Effector memory CD8-positive, alpha-beta T cell (primary cell): ENCODE data around the gene PBX3.

Experiments
- ATAC-seq: fragments of 150-1000 bp; cut with Tn5 transposase; replicated peaks from 2 replicates; pipeline ENCODE4 v1.10.0; 2021; ENCODE audit warnings: mild to moderate bottlenecking, moderate library complexity
- DNase-seq, 3 experiments: peaks; one replicate each; pipeline ENCODE4 v3.0.0; 2021
- H3K27ac Mint-ChIP-seq, 2 donors: one replicate each; pipeline ENCODE4 v1.8.0; 2022; ENCODE audit warnings: mild to moderate bottlenecking in 2 of 2, mixed read lengths in 2 of 2, moderate library complexity in 2 of 2
- H3K27me3 Mint-ChIP-seq, 2 donors: one replicate each; pipeline ENCODE4 v1.8.0; 2022; ENCODE audit warnings: mixed read lengths in 2 of 2
- H3K36me3 Mint-ChIP-seq: one replicate; pipeline ENCODE4 v1.8.0; 2022; ENCODE audit warnings: mild to moderate bottlenecking, moderate library complexity, mixed read lengths; ENCODE audit not compliant: insufficient read depth
- H3K4me1 Mint-ChIP-seq, 2 donors: one replicate each; pipeline ENCODE4 v1.8.0; 2022; ENCODE audit warnings: low read depth in 2 of 2, mixed read lengths in 2 of 2
- H3K4me3 Mint-ChIP-seq, 2 donors: one replicate each; pipeline ENCODE4 v1.8.0; 2022; ENCODE audit warnings: mild to moderate bottlenecking in 2 of 2, mixed read lengths in 2 of 2, moderate library complexity in 2 of 2
- H3K9me3 Mint-ChIP-seq, 2 donors: one replicate each; pipeline ENCODE4 v1.8.0; 2022; ENCODE audit warnings: mixed read lengths in 2 of 2

PBX3 gene

DNA sequence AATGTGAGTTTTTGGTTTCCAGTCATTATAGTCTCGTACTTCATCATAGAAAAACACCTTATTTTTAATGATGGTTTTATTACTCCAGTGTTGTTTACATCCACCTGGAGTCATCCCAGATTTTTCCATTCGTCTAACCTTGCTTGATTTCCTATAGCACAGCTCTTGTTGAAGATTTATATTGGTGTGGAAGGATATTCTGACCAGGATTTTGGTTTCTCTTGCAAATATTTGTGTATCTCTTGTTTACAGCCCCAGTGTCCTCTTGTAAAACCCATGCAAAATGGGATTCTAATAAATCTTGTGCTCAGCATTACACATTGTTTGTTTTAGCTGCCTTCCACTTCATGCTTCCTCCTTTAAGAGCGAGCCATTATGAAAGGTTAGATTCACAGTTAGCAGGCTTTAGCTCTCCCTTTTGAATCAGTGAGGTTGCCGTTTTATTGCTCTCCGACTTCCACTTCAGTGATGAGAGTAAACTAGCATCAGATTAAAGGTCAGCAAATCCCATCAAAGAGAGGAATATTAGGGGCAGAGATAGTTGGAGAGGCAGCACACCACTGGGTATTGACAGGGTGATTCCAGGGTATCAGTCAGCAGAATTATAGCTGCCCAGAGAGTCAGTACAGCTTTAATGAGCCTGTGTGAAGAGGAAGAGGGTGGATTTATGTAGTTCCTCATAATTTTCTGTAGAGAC lies 157.1 kb downstream of the PBX3 start:
- H3K27ac Mint-ChIP-seq = no peak overlapping the region
- ATAC-seq = no peak
- H3K9me3 Mint-ChIP-seq = no peaks in the 10 kb centered on the region
- DNase-seq = no peak
- H3K36me3 Mint-ChIP-seq = no peaks in the 10 kb centered on the region
- no peak overlapping the region for H3K4me3 Mint-ChIP-seq
- H3K27me3 Mint-ChIP-seq = no peaks in the 10 kb centered on the region
- peaks cover 0 to 4% of the 10 kb centered on the region in 2 donors for H3K4me1 Mint-ChIP-seq

DNA sequence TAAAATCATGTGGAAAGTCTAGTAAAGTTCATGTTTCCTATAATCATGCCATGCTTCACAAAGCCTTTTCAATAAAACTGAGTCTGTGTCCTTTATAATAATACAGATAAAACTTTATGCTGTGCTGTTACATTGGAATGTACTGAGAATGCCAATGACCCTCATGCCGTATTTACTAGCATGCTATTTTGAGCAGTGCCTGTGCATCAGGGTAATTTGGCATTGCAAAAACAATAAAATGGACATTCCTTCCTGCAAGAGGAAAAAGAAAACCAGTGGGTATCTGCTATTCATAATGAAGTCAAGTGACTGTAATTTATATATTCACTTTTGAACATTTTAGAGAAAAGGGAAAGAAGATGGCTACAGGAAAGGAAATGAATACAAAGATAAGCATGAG lies 159.0 kb downstream of the PBX3 start:
- Mint-ChIP-seq H3K36me3 (no peaks in the 10 kb centered on the region), H3K4me1 (peaks cover 0 to 4% of the 10 kb centered on the region in 2 donors), H3K9me3 (no peaks in the 10 kb centered on the region), H3K27ac (no peak overlapping the region), H3K4me3 (no peak overlapping the region), H3K27me3 (no peaks in the 10 kb centered on the region)
- ATAC-seq (no peak), DNase-seq (no peak)

DNA sequence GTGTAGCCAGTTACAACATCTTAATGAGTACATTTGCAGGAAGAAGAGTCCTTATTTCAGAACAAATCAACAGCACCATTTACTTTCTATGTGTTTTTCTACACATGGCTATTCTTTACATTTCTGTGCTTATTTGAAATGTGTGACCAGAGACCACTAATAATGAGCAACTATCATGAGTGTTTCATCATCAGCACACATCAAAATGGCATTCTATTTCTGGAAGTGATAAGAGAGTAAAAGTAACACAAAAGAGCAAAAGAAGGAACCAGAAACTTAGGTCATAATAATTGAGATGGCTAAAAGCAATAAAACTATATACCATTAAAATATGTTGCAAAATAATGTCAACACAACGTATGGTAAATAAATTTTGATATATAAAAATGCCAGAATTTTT lies 159.7 kb downstream of the PBX3 start:
- DNase-seq = no peak
- no peak overlapping the region for H3K4me3 Mint-ChIP-seq
- H3K27me3 Mint-ChIP-seq = no peaks in the 10 kb centered on the region
- H3K27ac Mint-ChIP-seq = no peak overlapping the region
- no peak for ATAC-seq
- H3K9me3 Mint-ChIP-seq = no peaks in the 10 kb centered on the region
- H3K36me3 Mint-ChIP-seq = no peaks in the 10 kb centered on the region
- H3K4me1 Mint-ChIP-seq = peaks cover 0 to 4% of the 10 kb centered on the region in 2 donors

DNA sequence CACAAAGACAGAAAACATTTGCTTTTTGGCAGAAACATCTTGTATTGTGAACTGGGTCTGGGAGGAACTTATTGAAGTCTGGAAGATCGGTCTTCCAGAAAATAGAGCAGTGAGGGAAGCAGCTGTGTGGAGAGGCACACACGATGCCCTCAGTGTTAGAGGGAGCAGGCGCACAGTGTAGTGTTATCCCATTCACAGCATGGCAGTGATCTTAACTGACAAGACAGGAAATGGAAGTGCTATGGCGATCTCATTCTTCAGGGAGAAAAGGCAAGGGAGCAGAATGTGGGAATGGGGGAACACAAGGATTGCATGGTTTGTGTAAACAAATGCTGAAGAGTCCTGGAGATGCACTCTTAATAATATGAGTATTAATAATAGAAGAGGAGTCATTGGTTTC lies 161.0 kb downstream of the PBX3 start:
- H3K4me1 Mint-ChIP-seq = peaks cover 0 to 4% of the 10 kb centered on the region in 2 donors
- H3K27me3 Mint-ChIP-seq = no peaks in the 10 kb centered on the region
- ATAC-seq = no peak
- H3K4me3 Mint-ChIP-seq = no peak overlapping the region
- H3K36me3 Mint-ChIP-seq = no peaks in the 10 kb centered on the region
- no peak for DNase-seq
- H3K27ac Mint-ChIP-seq = no peak overlapping the region
- H3K9me3 Mint-ChIP-seq = no peaks in the 10 kb centered on the region

DNA sequence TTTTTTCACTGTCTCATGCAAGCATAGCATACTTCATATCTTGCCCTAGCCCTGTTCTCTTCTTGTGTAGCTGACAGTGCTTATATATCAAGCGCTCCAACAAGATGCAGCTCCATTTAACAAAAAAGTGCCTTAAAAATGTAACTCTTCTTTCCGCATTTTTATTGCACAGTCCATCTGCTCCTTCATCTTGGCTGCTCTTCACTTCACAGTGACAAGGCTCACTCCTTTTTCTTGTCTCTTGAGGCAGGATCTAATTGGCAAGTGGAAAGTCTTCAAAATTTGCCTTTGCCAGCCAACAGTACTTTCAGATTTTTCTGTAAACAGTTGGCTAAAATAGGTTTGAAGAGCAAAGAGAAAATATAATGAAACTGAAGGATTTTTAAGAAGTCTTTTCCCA lies 161.8 kb downstream of the PBX3 start:
- no peaks in the 10 kb centered on the region for H3K27me3 Mint-ChIP-seq
- H3K4me1 Mint-ChIP-seq = peaks cover 0 to 4% of the 10 kb centered on the region in 2 donors
- DNase-seq (no peak), ATAC-seq (no peak)
- no peak overlapping the region for H3K27ac Mint-ChIP-seq
- H3K4me3 Mint-ChIP-seq = no peak overlapping the region
- no peaks in the 10 kb centered on the region for H3K36me3 Mint-ChIP-seq
- H3K9me3 Mint-ChIP-seq = no peaks in the 10 kb centered on the region

DNA sequence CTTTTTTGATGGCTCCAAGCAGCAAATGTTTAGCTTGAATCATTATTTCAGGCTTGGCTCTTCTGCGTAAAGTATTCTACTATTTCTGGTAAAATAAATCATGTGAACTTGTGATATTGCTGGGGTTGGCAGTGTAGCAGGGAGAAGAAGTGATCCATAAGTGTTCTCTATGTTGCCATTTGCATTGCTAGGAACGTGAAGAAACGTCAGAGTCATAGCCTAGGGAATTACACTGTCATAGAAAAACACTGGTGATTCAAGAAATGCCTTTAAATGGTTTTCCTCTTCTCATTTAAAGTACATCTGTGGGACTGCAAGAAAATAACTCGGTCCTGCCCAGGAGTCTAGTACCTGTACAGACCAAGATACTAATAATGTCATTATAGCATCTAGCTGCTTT lies 162.3 kb downstream of the PBX3 start:
- H3K27me3 Mint-ChIP-seq = no peaks in the 10 kb centered on the region
- no peak overlapping the region for H3K4me3 Mint-ChIP-seq
- H3K36me3 Mint-ChIP-seq = no peaks in the 10 kb centered on the region
- peaks cover 0 to 4% of the 10 kb centered on the region in 2 donors for H3K4me1 Mint-ChIP-seq
- H3K27ac Mint-ChIP-seq = no peak overlapping the region
- no peak for DNase-seq
- no peak for ATAC-seq
- H3K9me3 Mint-ChIP-seq = no peaks in the 10 kb centered on the region

DNA sequence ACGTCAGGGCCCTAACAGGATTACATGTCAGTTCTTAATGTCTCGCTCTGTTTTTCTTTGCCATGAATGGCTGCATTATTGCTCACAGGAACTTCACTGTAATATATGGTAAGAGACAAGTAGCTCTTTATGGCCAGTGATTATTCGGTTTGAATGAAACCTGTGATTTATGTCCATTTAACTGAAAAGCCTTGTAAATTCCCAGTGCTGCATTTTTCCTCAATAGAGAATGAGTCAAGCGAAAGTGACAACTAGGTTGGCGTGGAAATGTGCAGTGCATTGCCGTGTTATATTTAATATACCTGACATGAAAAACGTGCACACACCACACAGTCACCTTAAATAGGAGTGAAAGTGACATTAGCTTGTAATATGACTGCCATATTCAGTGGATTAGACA lies 163.1 kb downstream of the PBX3 start:
- Mint-ChIP-seq H3K4me1 (peaks cover 0 to 2% of the 10 kb centered on the region in 2 donors), H3K36me3 (no peaks in the 10 kb centered on the region), H3K27me3 (no peaks in the 10 kb centered on the region), H3K9me3 (no peaks in the 10 kb centered on the region), H3K4me3 (no peak overlapping the region), H3K27ac (no peak overlapping the region)
- ATAC-seq = no peak
- no peak for DNase-seq

DNA sequence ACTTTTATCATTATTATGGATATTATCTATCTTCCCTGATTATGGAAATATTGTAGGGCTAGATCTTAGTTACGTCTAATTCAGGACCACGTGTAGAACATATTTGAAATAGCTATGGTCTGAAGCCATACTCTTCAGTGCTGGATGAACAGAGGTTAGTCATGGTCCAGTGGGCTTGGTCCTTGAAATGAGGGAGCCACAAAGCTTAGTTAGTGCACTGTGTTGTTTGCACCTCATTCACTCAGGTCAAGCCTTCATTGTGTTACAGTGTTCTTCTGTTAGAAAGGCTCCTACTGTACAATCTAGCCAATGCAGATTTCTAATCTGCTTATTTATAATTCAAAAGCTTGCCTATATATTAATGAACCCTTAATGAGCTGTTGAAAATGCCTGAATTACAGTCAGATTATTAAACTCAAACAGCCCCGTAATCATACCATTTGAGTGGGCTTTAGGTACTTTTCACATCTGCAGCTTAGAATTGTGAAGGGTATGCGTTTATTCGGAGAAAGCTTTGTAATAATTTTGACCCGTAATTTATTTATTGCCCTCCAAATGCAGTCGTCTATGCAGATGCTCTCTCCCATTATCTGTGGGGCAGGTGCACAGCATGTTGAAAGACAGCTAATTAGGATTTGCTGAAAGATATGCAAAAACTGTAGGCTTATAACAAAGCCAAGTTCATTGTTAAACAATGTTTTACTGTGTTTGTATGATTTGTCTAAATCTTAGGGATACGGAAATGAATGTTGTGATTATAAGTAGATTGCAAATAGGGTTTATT lies 164.9 kb downstream of the PBX3 start:
- Mint-ChIP-seq H3K36me3 (no peaks in the 10 kb centered on the region), H3K4me3 (no peak overlapping the region), H3K4me1 (peaks cover 0 to 2% of the 10 kb centered on the region in 2 donors), H3K27me3 (no peaks in the 10 kb centered on the region), H3K27ac (no peak overlapping the region), H3K9me3 (no peaks in the 10 kb centered on the region)
- ATAC-seq = no peak
- DNase-seq = no peak

DNA sequence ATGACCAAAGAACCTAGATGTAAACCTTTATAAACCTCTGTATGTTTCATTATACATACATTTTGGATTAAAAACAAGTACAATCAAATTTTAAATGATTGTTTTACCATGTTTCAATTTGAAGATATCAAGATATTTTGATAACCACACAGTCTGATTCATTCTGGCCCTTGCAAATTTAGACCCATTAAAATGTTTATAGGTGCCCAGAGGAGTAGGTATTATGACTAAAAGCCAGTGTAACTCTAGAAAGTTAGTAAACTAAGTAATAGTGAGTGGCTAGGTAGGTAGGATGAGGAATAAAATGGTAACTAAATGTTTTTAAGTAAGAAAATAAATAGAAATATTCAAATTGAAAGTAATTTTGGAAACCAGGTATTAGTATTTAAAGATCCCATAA lies 165.5 kb downstream of the PBX3 start:
- DNase-seq (no peak), ATAC-seq (no peak)
- Mint-ChIP-seq H3K27ac (no peak overlapping the region), H3K36me3 (no peaks in the 10 kb centered on the region), H3K4me1 (peaks cover 0 to 2% of the 10 kb centered on the region in 2 donors), H3K4me3 (no peak overlapping the region), H3K9me3 (no peaks in the 10 kb centered on the region), H3K27me3 (no peaks in the 10 kb centered on the region)

DNA sequence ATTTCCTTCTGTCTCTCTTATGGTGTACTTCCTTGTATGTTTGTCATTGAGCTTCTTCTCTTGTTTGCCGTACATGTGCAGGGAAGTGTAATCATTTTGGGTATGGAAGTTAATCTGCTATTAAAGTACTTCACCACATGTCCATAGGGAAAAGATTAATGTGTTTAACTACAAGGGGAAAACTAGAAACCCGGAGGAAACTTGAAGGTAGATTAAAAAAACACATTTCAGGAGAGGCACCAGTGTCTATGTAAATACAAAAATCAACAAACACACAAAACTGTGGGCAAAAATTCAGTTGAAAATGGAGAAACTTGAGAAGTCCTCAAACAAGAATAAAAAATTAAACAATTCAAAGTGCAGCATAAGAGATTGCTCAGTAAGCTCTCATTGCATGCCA lies 166.4 kb downstream of the PBX3 start:
- DNase-seq = no peak
- H3K27ac Mint-ChIP-seq = no peak overlapping the region
- no peak overlapping the region for H3K4me3 Mint-ChIP-seq
- no peaks in the 10 kb centered on the region for H3K27me3 Mint-ChIP-seq
- H3K36me3 Mint-ChIP-seq = no peaks in the 10 kb centered on the region
- no peaks in the 10 kb centered on the region for H3K9me3 Mint-ChIP-seq
- ATAC-seq = no peak
- H3K4me1 Mint-ChIP-seq = no peaks in the 10 kb centered on the region

DNA sequence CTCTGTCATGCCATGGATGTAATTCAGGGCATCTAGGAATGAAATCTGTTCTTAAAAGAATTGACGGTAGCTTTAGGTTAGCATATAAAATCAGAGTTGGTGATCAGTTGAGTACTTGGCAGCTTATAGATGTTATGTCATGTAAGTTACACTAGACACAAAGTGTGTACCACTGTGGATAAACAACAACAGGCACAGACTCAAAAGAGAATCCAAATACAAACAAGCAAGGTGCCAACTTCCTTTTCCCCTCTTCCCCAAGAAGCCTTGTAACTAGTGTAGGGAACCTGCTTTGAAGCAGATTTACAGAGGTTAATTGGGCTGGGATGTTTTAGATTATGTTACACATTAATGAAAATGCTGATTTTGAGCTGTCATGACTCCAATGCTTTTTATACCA lies 167.2 kb downstream of the PBX3 start:
- no peaks in the 10 kb centered on the region for H3K27me3 Mint-ChIP-seq
- H3K4me3 Mint-ChIP-seq = no peak overlapping the region
- DNase-seq (no peak), ATAC-seq (no peak)
- no peaks in the 10 kb centered on the region for H3K36me3 Mint-ChIP-seq
- H3K27ac Mint-ChIP-seq = no peak overlapping the region
- H3K4me1 Mint-ChIP-seq = no peaks in the 10 kb centered on the region
- H3K9me3 Mint-ChIP-seq = no peaks in the 10 kb centered on the region

DNA sequence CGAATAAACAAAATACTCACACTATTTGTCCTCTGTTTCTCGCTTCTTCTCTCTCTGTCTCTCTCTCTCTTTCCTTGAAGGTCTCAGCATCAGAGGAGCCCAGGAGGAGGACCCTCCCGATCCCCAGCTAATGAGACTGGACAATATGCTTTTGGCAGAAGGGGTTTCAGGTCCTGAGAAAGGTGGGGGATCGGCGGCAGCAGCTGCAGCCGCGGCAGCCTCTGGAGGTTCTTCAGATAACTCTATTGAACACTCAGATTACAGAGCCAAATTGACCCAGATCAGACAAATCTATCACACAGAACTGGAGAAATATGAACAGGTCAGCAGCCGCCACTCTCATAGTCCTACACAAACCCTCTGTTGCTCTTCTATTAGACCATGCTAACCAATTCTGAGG lies 168.4 kb downstream of the PBX3 start:
- Mint-ChIP-seq H3K9me3 (no peaks in the 10 kb centered on the region), H3K4me1 (no peaks in the 10 kb centered on the region), H3K27me3 (no peaks in the 10 kb centered on the region), H3K4me3 (no peak overlapping the region), H3K27ac (no peak overlapping the region), H3K36me3 (no peaks in the 10 kb centered on the region)
- ATAC-seq = no peak
- no peak for DNase-seq

DNA sequence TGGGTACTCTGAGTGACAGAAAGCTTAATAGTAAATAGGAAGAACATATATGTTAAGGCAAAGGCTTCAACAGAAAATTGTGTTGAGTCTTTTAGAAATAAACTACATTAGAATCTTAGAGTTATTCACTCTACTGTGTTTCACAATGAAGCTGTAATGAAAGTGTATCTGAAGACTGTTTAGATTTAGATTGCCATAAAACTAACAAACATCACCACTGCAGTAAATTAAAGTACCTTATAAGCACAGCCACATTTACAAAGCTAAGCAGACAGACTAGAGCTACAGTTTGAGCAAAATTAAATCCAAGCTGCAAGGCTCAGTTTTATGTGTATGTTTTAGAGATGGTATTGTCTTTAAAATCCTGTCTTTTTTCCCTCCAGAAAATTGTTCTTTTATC lies 172.4 kb downstream of the PBX3 start:
- no peaks in the 10 kb centered on the region for H3K9me3 Mint-ChIP-seq
- H3K27ac Mint-ChIP-seq = no peak overlapping the region
- DNase-seq = no peak
- ATAC-seq = no peak
- H3K4me3 Mint-ChIP-seq = no peak overlapping the region
- H3K36me3 Mint-ChIP-seq = no peaks in the 10 kb centered on the region
- H3K27me3 Mint-ChIP-seq = no peaks in the 10 kb centered on the region
- H3K4me1 Mint-ChIP-seq = no peaks in the 10 kb centered on the region

DNA sequence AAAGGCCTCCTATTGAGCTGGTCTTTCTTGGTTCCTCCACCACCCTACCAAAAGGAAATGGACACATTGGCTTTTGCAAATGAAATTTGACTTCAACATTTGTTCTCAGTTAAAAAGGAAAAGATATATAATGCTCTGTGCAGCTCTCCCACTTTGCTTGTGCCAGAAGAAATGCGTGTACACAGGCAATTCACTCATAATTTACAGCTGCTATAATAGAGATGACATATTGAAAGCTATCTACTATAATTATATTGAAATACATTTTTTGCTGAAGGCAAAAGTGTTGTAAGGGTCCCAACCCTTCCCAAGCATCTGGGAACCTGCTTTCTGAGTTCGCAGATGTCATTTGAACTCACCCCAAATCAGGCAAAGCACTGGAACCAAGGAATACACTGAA lies 173.2 kb downstream of the PBX3 start:
- H3K9me3 Mint-ChIP-seq = no peaks in the 10 kb centered on the region
- no peak overlapping the region for H3K4me3 Mint-ChIP-seq
- no peaks in the 10 kb centered on the region for H3K36me3 Mint-ChIP-seq
- H3K27ac Mint-ChIP-seq = no peak overlapping the region
- no peaks in the 10 kb centered on the region for H3K27me3 Mint-ChIP-seq
- ATAC-seq (no peak), DNase-seq (no peak)
- no peaks in the 10 kb centered on the region for H3K4me1 Mint-ChIP-seq
